Endodermal cell (in vitro differentiated cells): ENCODE data around the gene MELK. TPM values are rescaled to one million over a fixed set of nuclear protein-coding genes. Genes with fewer than 3 reads are reported as not detected.

Experiments
- DNase-seq: peaks from one replicate; pipeline ENCODE4 v3.0.0-alpha.2; 2017
- H3K27ac ChIP-seq: 2 replicates; pipeline ENCODE4 v1.5.1; 2013; ENCODE audit warnings: mild to moderate bottlenecking, low read depth, low read length, moderate library complexity
- H3K27me3 ChIP-seq: 2 replicates; pipeline ENCODE4 v1.6.1; 2013; ENCODE audit warnings: mild to moderate bottlenecking, low read length, moderate library complexity; ENCODE audit not compliant: insufficient read depth, control insufficient read depth, poor library complexity, severe bottlenecking
- H3K36me3 ChIP-seq: 2 replicates; pipeline ENCODE4 v1.7.0; 2013; ENCODE audit warnings: mild to moderate bottlenecking, low read length, moderate library complexity; ENCODE audit not compliant: control insufficient read depth, insufficient read depth
- H3K4me1 ChIP-seq: one replicate; pipeline ENCODE4 v1.7.0; 2013; ENCODE audit warnings: low read length; ENCODE audit not compliant: control insufficient read depth, insufficient read depth
- H3K4me3 ChIP-seq: 2 replicates; pipeline ENCODE4 v1.5.1; 2013; ENCODE audit warnings: mild to moderate bottlenecking, low read length, moderate library complexity
- H3K9ac ChIP-seq: 2 replicates; pipeline ENCODE4 v1.6.1; 2013; ENCODE audit warnings: mild to moderate bottlenecking, low read length, moderate library complexity; ENCODE audit not compliant: poor library complexity, severe bottlenecking; ENCODE audit errors: extremely low read depth
- H3K9me3 ChIP-seq: 2 replicates; pipeline ENCODE4 v1.6.1; 2013; ENCODE audit warnings: mild to moderate bottlenecking, low read length, moderate library complexity; ENCODE audit not compliant: control insufficient read depth
- H3K27ac Mint-ChIP-seq: 2 replicates; pipeline ENCODE4 v1.8.0; 2020; ENCODE audit warnings: mixed read lengths
- H3K27me3 Mint-ChIP-seq: 2 replicates; pipeline ENCODE4 v1.8.0; 2021; ENCODE audit warnings: mild to moderate bottlenecking, mixed read lengths; ENCODE audit not compliant: insufficient read depth
- H3K36me3 Mint-ChIP-seq: 2 replicates; pipeline ENCODE4 v1.8.0; 2020; ENCODE audit warnings: low read depth, mixed read lengths
- H3K4me1 Mint-ChIP-seq: 2 replicates; pipeline ENCODE4 v1.8.0; 2020; ENCODE audit warnings: mixed read lengths
- H3K4me3 Mint-ChIP-seq: 2 replicates; pipeline ENCODE4 v1.8.0; 2020; ENCODE audit warnings: mild to moderate bottlenecking, moderate library complexity, mixed read lengths
- H3K9me3 Mint-ChIP-seq: 2 replicates; pipeline ENCODE4 v1.8.0; 2020; ENCODE audit warnings: mild to moderate bottlenecking, mixed read lengths
- WGBS, 2 experiments: methylation state at CpG; one replicate each; pipeline versions ENCODE4 v1.1.5 to v1.1.7; 2013; ENCODE audit warnings: missing lambda C conversion rate in 2 of 2, mixed read lengths in 1 of 2; ENCODE audit not compliant: insufficient coverage in 1 of 2, insufficient read length in 1 of 2; 5-methylcytosine and 5-hydroxymethylcytosine counted together
- total RNA-seq, 2 donors: library from RNA; stranded (reverse); fragmentation: NEBNext Ultra II Directional in 1 of 2; extraction: Animal tissue kit (Norgen Biotek cat#: 25700) in 1 of 2; gene quantifications; 2 replicates in 1 of 2; 3 replicates in 1 of 2; pipeline ENCODE4 v1.2.1, GENCODE V29; 2021
- TF ChIP-seq, protein P1 (sequence below): fragments of 200-600 bp; sonication (generic); conservative IDR thresholded peaks from 2 replicates; pipeline ENCODE4 v1.5.0; 2021; ENCODE audit warnings: antibody characterized with exemption, mild to moderate bottlenecking

Gene MELK
- total RNA-seq, 2 donors from 2014 or later = 45.6 to 88.9 TPM

DNA sequence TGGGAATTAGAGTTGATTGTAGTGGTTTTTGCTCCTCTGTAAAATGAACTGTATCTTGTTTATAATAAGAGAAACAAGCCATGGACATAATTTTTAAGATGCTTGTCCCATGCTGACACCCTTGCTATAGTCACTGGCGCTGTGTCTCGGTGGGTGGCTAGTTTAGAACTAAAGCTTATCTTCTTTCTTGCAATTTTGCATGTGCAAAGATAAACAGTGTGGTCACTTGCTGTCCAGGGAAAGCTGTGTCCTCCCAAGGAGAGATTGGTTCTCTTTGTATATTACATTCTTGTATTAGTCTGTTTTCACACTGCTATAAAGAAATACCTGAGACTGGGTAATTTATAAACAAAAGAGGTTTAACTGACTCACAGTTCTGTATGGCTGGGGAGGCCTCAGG lies 143.8 kb downstream of the MELK start:
- TF ChIP-seq, protein P1, sequence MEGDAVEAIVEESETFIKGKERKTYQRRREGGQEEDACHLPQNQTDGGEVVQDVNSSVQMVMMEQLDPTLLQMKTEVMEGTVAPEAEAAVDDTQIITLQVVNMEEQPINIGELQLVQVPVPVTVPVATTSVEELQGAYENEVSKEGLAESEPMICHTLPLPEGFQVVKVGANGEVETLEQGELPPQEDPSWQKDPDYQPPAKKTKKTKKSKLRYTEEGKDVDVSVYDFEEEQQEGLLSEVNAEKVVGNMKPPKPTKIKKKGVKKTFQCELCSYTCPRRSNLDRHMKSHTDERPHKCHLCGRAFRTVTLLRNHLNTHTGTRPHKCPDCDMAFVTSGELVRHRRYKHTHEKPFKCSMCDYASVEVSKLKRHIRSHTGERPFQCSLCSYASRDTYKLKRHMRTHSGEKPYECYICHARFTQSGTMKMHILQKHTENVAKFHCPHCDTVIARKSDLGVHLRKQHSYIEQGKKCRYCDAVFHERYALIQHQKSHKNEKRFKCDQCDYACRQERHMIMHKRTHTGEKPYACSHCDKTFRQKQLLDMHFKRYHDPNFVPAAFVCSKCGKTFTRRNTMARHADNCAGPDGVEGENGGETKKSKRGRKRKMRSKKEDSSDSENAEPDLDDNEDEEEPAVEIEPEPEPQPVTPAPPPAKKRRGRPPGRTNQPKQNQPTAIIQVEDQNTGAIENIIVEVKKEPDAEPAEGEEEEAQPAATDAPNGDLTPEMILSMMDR = no peak
- peaks cover 2% of the 10 kb centered on the region for H3K4me1 Mint-ChIP-seq
- H3K27me3 ChIP-seq = no peaks in the 10 kb centered on the region
- H3K27ac Mint-ChIP-seq = no peak overlapping the region
- no peak overlapping the region for H3K9ac ChIP-seq
- no peaks in the 10 kb centered on the region for H3K9me3 Mint-ChIP-seq
- no peaks in the 10 kb centered on the region for H3K27me3 Mint-ChIP-seq
- no peak for DNase-seq
- no peak overlapping the region for H3K4me3 ChIP-seq
- no peaks in the 10 kb centered on the region for H3K9me3 ChIP-seq
- H3K36me3 ChIP-seq = no peaks in the 10 kb centered on the region
- no peak overlapping the region for H3K4me3 Mint-ChIP-seq
- no peak overlapping the region for H3K27ac ChIP-seq
- H3K36me3 Mint-ChIP-seq = no peaks in the 10 kb centered on the region
- WGBS, 2 experiments = 91 to 100% methylated on average over 2 of the region's 2 CpGs
- no peaks in the 10 kb centered on the region for H3K4me1 ChIP-seq

DNA sequence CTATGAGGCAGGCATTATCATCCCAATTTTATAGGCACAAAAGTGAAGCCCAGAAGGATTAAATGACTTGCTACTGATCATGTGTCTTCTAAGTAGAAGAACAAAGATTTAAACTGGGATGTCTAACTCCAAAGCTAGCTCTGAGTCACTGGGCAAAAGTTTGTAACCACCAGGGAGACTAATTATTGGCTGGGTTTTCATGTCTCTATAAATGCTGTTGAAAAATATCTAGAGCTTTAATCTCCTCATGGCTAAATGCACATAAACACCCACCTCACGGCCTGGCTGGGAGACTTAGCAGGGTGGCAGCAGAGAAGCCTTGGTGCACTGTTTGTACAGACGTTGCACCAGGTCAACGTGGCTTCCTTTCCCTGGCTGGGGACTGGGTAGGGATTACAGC lies 144.6 kb downstream of the MELK start:
- Mint-ChIP-seq H3K4me3 (no peak overlapping the region), H3K9me3 (no peaks in the 10 kb centered on the region), H3K27me3 (no peaks in the 10 kb centered on the region), H3K27ac (no peak overlapping the region), H3K36me3 (no peaks in the 10 kb centered on the region), H3K4me1 (peaks cover 2% of the 10 kb centered on the region)
- Histone ChIP-seq H3K4me3 (no peak overlapping the region), H3K27me3 (no peaks in the 10 kb centered on the region), H3K4me1 (no peaks in the 10 kb centered on the region), H3K36me3 (no peaks in the 10 kb centered on the region), H3K9me3 (no peaks in the 10 kb centered on the region), H3K27ac (no peak overlapping the region), H3K9ac (no peak overlapping the region)
- 90% methylated on average over 3 of the region's 3 CpGs for WGBS, 2 experiments
- TF ChIP-seq, protein P1 = no peak
- DNase-seq = no peak

DNA sequence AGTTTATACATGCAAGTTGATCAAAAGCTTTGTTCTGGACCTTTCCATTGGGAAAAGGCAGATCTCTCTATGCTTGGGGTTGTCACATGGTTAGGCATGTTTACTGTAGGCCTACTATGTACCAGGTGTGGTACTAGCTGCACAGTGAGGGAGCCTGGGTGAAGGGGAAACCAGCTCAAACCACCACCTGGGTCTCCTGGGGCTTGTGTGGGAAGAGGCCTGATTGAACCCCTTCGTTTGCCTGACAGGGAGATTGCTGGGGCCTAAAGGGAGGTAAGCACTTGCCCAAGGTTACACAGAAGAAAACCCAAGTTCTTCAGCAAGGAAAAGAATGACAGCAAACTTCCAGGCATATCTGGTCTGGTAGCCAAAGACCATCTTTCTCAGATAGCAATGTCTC lies 145.9 kb downstream of the MELK start:
- Mint-ChIP-seq H3K27ac (no peak overlapping the region), H3K4me3 (no peak overlapping the region), H3K9me3 (no peaks in the 10 kb centered on the region), H3K36me3 (no peaks in the 10 kb centered on the region), H3K27me3 (peaks cover 2% of the 10 kb centered on the region), H3K4me1 (peaks cover 2% of the 10 kb centered on the region)
- no peaks in the 10 kb centered on the region for H3K4me1 ChIP-seq
- no peak overlapping the region for H3K4me3 ChIP-seq
- H3K36me3 ChIP-seq = no peaks in the 10 kb centered on the region
- TF ChIP-seq, protein P1 = no peak
- 34 to 50% methylated on average over 1 of the region's 1 CpG for WGBS, 2 experiments
- no peak overlapping the region for H3K9ac ChIP-seq
- H3K9me3 ChIP-seq = no peaks in the 10 kb centered on the region
- no peak for DNase-seq
- H3K27ac ChIP-seq = no peak overlapping the region
- no peaks in the 10 kb centered on the region for H3K27me3 ChIP-seq
